ENCODE data around the gene MFRP.
A peak's percentile ranks its signal among the peaks of the same experiment; 100 is the strongest.

MFRP gene

DNA sequence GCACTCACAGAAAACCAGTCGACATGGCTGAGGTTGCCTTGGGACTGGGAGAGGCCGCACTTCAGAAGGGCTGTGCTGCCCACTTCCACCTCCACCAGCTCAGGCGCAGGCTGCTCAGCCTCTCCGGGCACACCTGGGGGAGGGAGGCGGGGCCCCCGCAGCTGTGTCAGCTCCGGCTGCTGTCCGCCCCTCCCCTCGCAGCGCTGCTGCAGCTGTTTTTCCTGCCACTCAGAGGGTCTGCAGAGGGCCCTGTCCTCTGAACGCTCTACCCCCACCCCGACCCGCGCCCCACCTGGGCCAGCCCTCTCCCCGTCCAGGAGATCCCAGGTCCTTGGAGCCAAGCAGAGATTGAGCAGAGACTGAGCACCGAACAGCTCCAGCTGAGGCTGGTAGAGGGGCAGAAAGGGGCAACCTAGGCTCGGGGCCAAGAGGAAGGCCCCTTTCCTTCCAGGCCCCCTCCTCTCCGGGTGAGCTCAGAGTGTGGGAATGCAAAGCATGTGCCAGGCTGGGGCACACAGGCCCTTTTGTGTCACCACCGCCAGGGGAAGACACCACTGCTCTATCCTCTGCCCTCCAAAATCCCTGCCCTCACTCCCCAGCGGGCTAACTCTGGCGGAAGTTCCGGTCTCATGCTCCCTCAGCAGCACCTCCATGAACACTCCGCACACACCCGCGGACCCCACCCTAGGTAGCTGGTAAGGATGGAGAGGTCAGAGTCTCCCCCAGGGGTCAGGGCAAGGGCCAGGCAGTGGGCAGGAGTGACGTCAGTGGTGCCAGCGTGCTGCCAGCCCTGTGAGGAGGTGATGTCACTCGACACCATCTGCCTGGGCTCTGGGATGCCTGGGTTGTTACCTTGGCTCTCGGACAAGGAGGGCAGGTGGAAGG is 31.1 kb downstream of the MFRP start:
- TF ChIP-seq, protein P1, sequence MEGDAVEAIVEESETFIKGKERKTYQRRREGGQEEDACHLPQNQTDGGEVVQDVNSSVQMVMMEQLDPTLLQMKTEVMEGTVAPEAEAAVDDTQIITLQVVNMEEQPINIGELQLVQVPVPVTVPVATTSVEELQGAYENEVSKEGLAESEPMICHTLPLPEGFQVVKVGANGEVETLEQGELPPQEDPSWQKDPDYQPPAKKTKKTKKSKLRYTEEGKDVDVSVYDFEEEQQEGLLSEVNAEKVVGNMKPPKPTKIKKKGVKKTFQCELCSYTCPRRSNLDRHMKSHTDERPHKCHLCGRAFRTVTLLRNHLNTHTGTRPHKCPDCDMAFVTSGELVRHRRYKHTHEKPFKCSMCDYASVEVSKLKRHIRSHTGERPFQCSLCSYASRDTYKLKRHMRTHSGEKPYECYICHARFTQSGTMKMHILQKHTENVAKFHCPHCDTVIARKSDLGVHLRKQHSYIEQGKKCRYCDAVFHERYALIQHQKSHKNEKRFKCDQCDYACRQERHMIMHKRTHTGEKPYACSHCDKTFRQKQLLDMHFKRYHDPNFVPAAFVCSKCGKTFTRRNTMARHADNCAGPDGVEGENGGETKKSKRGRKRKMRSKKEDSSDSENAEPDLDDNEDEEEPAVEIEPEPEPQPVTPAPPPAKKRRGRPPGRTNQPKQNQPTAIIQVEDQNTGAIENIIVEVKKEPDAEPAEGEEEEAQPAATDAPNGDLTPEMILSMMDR (IDR thresholded peaks at IDR 0.05) = no peak
- Histone ChIP-seq H3K4me3 (ENCODE audit: low read depth, low read length) (peak overlapping the region; percentile 34), H3K27ac (no peak overlapping the region), H3K36me3 (ENCODE audit: control insufficient read depth, insufficient read depth, low read length) (no peaks in the 10 kb centered on the region), H3K79me2 (no peaks in the 10 kb centered on the region), H3K4me2 (ENCODE audit: low read length) (peak overlapping the region; percentile 36), H3K9me3 (ENCODE audit: control insufficient read depth, low read length) (no peaks in the 10 kb centered on the region), H3K9ac (no peak overlapping the region), H2AFZ (peak overlapping the region; percentile 25), H3K27me3 (ENCODE audit: control insufficient read depth, insufficient read depth, low read length) (no peaks in the 10 kb centered on the region), H3K4me1 (no peaks in the 10 kb centered on the region)

DNA sequence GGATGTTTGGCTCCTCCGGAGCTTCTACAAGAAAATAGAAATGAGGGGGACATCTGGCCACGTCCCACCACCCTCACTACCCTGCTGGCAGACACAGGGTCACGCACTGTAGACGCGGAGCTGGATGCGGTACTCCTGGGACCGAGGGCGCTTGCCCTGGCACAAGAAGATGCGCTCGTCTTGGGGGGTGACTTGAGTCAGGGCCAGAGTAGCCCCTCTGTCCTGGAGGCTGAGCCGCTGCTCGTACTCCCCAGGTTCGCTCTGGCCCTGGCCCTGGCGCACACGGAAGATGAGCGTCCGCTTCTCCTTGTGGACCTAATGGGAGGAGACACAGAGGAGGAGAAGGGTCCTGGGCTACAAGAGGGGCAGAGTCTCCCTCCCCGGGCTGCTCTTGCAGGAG is 31.8 kb downstream of the MFRP start:
- Histone ChIP-seq H3K4me2 (ENCODE audit: low read length) (no peak overlapping the region), H3K4me1 (no peaks in the 10 kb centered on the region), H2AFZ (no peak overlapping the region), H3K36me3 (ENCODE audit: control insufficient read depth, insufficient read depth, low read length) (no peaks in the 10 kb centered on the region), H3K27me3 (ENCODE audit: control insufficient read depth, insufficient read depth, low read length) (no peaks in the 10 kb centered on the region), H3K79me2 (no peaks in the 10 kb centered on the region), H3K27ac (no peak overlapping the region), H3K4me3 (ENCODE audit: low read depth, low read length) (no peak overlapping the region), H3K9ac (no peak overlapping the region), H3K9me3 (ENCODE audit: control insufficient read depth, low read length) (no peaks in the 10 kb centered on the region)
- TF ChIP-seq, protein P1 (IDR thresholded peaks at IDR 0.05) = no peak

DNA sequence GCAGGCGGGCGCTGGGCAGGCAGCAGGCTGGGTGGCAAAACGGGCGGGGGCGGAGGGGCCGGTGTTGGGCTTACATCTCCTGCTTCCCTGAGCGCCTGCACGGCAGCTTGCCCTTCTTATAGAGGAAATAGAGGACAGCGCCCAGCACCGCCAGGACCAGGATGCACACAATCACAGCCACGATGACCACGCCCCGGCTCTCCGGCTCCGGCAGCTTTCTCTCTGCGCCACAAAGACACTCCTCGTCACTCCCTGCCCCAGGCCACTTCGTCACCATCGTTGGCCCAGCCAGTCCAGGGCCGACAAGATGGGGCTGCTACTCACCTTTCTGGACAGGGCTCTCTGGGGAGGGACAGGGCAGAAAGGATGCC is 35.8 kb downstream of the MFRP start:
- H3K79me2 ChIP-seq = no peaks in the 10 kb centered on the region
- TF ChIP-seq, protein P1 (IDR thresholded peaks at IDR 0.05) = no peak
- H3K9me3 ChIP-seq (ENCODE audit: control insufficient read depth, low read length) = no peaks in the 10 kb centered on the region
- no peaks in the 10 kb centered on the region for H3K36me3 ChIP-seq (ENCODE audit: control insufficient read depth, insufficient read depth, low read length)
- no peak overlapping the region for H3K27ac ChIP-seq
- no peaks in the 10 kb centered on the region for H3K4me1 ChIP-seq
- H3K4me3 ChIP-seq (ENCODE audit: low read depth, low read length) = no peak overlapping the region
- no peaks in the 10 kb centered on the region for H3K27me3 ChIP-seq (ENCODE audit: control insufficient read depth, insufficient read depth, low read length)
- H3K9ac ChIP-seq = no peak overlapping the region
- H2AFZ ChIP-seq = no peak overlapping the region
- H3K4me2 ChIP-seq (ENCODE audit: low read length) = no peak overlapping the region

DNA sequence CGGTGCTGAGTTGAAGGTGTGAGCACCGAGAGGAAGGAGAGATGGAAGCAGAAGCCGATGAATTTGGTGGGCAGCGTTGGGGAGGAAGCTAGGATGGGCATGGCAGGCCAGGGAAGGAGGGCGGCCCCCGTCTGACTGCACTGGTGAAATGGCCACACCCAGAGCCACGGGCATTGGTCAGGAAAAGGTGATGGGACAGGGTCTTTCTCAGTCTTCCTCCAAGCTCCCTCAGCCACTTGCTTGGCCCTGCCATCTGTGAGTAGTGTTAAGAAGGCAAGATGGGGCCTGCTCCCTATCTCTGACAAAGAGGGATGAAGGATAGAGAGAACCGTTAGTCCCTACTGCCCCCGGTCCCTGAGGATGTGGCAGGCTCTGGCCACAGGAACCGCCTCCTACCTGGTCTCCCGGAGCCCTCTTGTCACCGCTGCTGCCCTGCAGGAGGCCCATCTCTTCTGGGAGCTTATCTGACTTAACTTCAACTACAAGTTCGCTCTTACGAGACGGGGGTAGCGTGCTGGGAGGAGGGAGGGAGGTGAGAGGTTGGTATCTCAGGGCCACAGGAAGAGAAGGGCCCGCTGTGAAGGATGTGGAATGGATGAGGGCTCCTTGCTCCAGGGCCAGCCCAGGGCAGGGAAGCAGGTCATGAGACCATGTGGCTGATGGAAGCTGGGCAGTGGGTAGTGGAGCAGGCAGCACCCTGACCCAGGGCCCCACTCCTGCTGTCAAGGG is 36.4 kb downstream of the MFRP start:
- H3K9ac ChIP-seq = no peak overlapping the region

More for the DNA sequence above, 36.4 kb downstream of the MFRP start:
- H3K4me1 ChIP-seq = no peaks in the 10 kb centered on the region
- no peak overlapping the region for H2AFZ ChIP-seq
- H3K27ac ChIP-seq = no peak overlapping the region
- no peak overlapping the region for H3K4me3 ChIP-seq (ENCODE audit: low read depth, low read length)
- no peaks in the 10 kb centered on the region for H3K27me3 ChIP-seq (ENCODE audit: control insufficient read depth, insufficient read depth, low read length)
- no peaks in the 10 kb centered on the region for H3K9me3 ChIP-seq (ENCODE audit: control insufficient read depth, low read length)
- H3K79me2 ChIP-seq = no peaks in the 10 kb centered on the region
- H3K4me2 ChIP-seq (ENCODE audit: low read length) = no peak overlapping the region
- TF ChIP-seq, protein P1 (IDR thresholded peaks at IDR 0.05) = no peak
- H3K36me3 ChIP-seq (ENCODE audit: control insufficient read depth, insufficient read depth, low read length) = no peaks in the 10 kb centered on the region

Data from parathyroid adenoma (tissue), 2 donors.